Lower lobe of right lung (tissue), 2 donors: ENCODE measurements around the gene CXCL10. TPM values are rescaled to one million over a fixed set of nuclear protein-coding genes. Genes with fewer than 3 reads are reported as not detected.

Source experiments
- ATAC-seq, 2 donors: fragments of 200-7000 bp; cut with Tn5 transposase; one replicate each; pipeline ENCODE4 v1.9.1; 2020 to 2022; ENCODE audit warnings: mild to moderate bottlenecking in 2 of 2, moderate library complexity in 2 of 2
- DNase-seq: peaks from one replicate; pipeline ENCODE4 v3.0.0-alpha.2; 2020
- H3K27ac ChIP-seq: fragments of 200-600 bp; one replicate; pipeline ENCODE4 v1.8.0; 2022
- H3K27me3 ChIP-seq: fragments of 200-600 bp; one replicate; pipeline ENCODE4 v1.8.0; 2022; ENCODE audit warnings: low read depth
- H3K36me3 ChIP-seq: fragments of 200-600 bp; one replicate; pipeline ENCODE4 v1.8.0; 2022; ENCODE audit warnings: mild to moderate bottlenecking
- H3K4me1 ChIP-seq: fragments of 200-600 bp; one replicate; pipeline ENCODE4 v1.8.0; 2022
- H3K4me3 ChIP-seq: fragments of 200-600 bp; one replicate; pipeline ENCODE4 v1.8.0; 2022; ENCODE audit warnings: mild to moderate bottlenecking
- H3K9me3 ChIP-seq: fragments of 200-600 bp; one replicate; pipeline ENCODE4 v1.8.0; 2022
- intact Hi-C: fragments of 100-400 bp; cut with DNase I; formaldehyde crosslinking; loops from one replicate; pipeline ENCODE4 v1.11.0; 2022
- total RNA-seq: library from RNA; stranded (reverse); fragmentation: NEBNext Ultra II Directional; extraction: Animal tissue kit (Norgen Biotek cat#: 25700); gene quantifications from one replicate; pipeline ENCODE4 v1.2.1, GENCODE V29; 2021
- TF ChIP-seq, protein P1 (sequence below): fragments of 200-600 bp; IDR thresholded peaks from one replicate; pipeline ENCODE4 v1.8.0; 2022; ENCODE audit warnings: antibody characterized with exemption, mild to moderate bottlenecking
- donor health status: DM: no; HTN: yes; CAD: no; lungs with severe emphysema.

Gene CXCL10
- total RNA-seq, 1 donor from 2014 or later = 3.3 TPM

DNA sequence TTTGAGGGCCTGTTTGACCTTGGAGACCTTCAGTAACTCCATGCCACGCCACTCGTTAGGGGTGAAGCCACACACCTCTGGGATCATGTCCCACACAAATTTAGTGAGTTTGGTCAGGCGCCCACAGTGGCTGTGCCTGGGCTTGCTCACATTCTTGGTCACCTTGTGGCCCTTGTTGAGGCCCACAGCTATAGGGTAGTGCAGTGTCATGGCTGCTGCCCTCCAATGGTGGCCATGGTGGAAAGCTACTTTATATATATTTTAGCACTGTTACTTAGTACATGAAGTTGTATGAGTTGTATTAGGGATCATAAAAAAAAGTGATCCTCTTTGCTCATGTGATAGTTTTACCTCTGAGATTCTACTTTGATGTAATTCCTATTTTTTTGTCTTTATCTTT, 13.6 kb upstream of the CXCL10 start:
- ATAC-seq (no peak), DNase-seq (no peak)
- H3K27ac ChIP-seq = no peak overlapping the region
- intact Hi-C loops = no loop called here
- TF ChIP-seq, protein P1, sequence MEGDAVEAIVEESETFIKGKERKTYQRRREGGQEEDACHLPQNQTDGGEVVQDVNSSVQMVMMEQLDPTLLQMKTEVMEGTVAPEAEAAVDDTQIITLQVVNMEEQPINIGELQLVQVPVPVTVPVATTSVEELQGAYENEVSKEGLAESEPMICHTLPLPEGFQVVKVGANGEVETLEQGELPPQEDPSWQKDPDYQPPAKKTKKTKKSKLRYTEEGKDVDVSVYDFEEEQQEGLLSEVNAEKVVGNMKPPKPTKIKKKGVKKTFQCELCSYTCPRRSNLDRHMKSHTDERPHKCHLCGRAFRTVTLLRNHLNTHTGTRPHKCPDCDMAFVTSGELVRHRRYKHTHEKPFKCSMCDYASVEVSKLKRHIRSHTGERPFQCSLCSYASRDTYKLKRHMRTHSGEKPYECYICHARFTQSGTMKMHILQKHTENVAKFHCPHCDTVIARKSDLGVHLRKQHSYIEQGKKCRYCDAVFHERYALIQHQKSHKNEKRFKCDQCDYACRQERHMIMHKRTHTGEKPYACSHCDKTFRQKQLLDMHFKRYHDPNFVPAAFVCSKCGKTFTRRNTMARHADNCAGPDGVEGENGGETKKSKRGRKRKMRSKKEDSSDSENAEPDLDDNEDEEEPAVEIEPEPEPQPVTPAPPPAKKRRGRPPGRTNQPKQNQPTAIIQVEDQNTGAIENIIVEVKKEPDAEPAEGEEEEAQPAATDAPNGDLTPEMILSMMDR = no peak
- no peaks in the 10 kb centered on the region for H3K27me3 ChIP-seq
- peaks cover 7% of the 10 kb centered on the region for H3K4me1 ChIP-seq
- no peak overlapping the region for H3K4me3 ChIP-seq
- no peaks in the 10 kb centered on the region for H3K36me3 ChIP-seq
- no peaks in the 10 kb centered on the region for H3K9me3 ChIP-seq

DNA sequence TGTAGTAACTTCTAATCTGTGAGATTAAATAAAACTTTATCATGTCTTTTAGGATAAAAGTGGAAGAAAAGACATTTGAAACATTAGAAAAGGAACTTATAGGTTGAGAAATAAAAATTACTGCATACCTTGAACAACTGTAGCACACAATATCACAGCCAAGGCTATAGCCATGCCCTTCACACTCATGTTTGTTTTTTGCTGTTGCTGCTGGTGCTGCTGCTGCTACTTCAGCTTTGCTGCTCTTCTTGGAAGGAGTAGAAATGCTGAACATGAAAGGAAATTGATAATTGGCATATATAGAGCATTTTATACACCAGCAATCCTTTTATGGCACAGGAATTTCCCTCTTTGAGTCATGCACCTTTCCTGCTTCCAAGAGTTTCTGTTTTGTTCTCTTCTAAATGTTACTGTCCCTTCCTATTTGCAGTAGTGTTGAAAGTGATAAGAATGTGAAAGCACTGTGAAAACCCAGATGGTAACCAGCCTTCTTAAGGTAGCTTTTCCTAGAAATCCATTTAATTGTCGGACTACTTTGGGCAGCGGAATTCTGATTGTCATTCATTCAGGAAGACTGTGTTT, 12.6 kb upstream of the CXCL10 start, which contains the start of gene CXCL11:
Gene CXCL11, minus strand, starts transcription at position 272 of the 582 bp plus-strand sequence. Its CDS starts 83 bp downstream, at position 189.
- Histone ChIP-seq H3K27me3 (no peaks in the 10 kb centered on the region), H3K27ac (no peak within 1 kb of the TSS), H3K4me1 (peaks cover 7% of the 10 kb centered on the region), H3K36me3 (no peaks in the 10 kb centered on the region), H3K9me3 (no peaks in the 10 kb centered on the region), H3K4me3 (no peak within 1 kb of the TSS)
- TF ChIP-seq, protein P1 = no peak
- no peak for DNase-seq
- ATAC-seq = no peak
- intact Hi-C loops = no loop called here

DNA sequence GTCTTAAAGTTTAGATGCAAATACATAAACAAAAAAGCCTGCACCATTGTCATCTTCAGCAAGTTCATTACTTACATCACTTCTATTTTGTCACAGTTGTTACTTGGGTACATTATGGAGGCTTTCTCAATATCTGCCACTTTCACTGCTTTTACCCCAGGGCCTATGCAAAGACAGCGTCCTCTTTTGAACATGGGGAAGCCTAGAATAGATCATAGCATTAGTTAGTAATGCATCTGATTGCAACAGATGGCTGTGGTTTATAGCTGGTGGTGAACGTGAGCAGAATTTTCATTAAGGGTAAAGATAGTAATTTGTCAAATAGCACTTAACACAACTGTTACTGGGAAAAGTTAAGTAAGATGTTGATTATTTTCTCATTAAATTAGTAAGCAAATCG, 11.8 kb upstream of the CXCL10 start:
- TF ChIP-seq, protein P1 = no peak
- DNase-seq = no peak
- peak; percentile 23 to 53 for ATAC-seq
- intact Hi-C loops = no loop called here
- Histone ChIP-seq H3K9me3 (no peaks in the 10 kb centered on the region), H3K27me3 (no peaks in the 10 kb centered on the region), H3K4me1 (peaks cover 7% of the 10 kb centered on the region), H3K27ac (no peak overlapping the region), H3K36me3 (no peaks in the 10 kb centered on the region), H3K4me3 (no peak overlapping the region)

DNA sequence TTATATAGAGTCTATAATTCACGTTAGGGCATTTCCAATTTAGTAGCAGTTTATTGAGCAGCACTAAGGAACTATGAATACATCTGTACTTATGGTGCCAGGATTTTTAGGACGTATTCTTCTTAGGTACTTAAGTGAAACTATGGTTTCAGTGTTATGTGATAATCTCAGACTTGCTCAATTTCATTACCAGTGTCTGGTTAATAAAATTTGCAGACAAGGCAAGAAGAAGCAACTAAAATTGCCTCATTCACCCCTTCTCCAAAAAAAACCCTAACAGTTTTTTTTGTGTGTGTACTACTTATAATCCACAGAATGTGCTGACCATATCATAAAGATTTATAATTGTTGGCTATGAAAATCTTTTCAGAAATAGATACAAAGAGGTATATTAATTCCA, 6.0 kb upstream of the CXCL10 start:
- Histone ChIP-seq H3K27me3 (no peaks in the 10 kb centered on the region), H3K36me3 (no peaks in the 10 kb centered on the region), H3K4me3 (no peak overlapping the region), H3K9me3 (no peaks in the 10 kb centered on the region), H3K27ac (no peak overlapping the region), H3K4me1 (peaks cover 10% of the 10 kb centered on the region)
- DNase-seq = no peak
- ATAC-seq = no peak
- TF ChIP-seq, protein P1 = no peak
- intact Hi-C loops = no loop called here

DNA sequence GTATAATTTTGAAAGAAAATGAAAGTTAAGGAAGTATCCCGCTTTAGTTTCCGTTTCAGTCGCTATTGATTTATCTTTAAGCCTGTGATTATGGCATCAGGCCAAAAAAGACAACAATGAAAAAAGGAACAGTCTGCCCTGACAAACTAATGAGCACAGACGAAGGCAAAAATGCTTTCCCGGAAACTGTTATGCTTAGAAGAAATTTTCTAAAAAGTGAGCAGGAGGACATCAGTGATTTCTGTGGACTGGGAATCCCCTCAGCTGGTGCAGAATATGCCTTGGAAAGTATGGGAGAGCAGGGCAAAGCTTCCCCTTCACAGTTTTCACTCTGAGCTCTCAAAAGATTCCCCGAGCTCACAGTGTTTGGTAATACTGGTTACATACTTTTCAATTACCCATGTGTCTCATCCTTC, 5.1 kb upstream of the CXCL10 start:
- Histone ChIP-seq H3K27ac (peak overlapping the region; percentile 57), H3K36me3 (no peaks in the 10 kb centered on the region), H3K9me3 (no peaks in the 10 kb centered on the region), H3K4me1 (peaks cover 15% of the 10 kb centered on the region), H3K27me3 (no peaks in the 10 kb centered on the region), H3K4me3 (peak overlapping the region; percentile 36)
- TF ChIP-seq, protein P1 = no peak
- no peak for DNase-seq
- intact Hi-C loops = no loop called here
- peak; percentile 45 to 59 for ATAC-seq
